CD4-positive, alpha-beta memory T cell (primary cell): ENCODE results near the gene PRKCD. TPM values are rescaled to one million over a fixed set of nuclear protein-coding genes. Genes with fewer than 3 reads are reported as not detected.

ENCODE experiments used
- CTCF ChIA-PET: fragments of 350-600 bp; sonication (Branson Sonifier 250); formaldehyde crosslinking; loops from one replicate; lab custom pipeline; 2021; ENCODE audit warnings: inconsistent platforms; ENCODE audit not compliant: partially characterized antibody; lab: Charles Lee
- POLR2A ChIA-PET: fragments of 350-600 bp; sonication (Branson Sonifier 250); formaldehyde crosslinking; loops from one replicate; lab custom pipeline; 2021; ENCODE audit not compliant: partially characterized antibody; lab: Charles Lee
- DNase-seq, 5 donors: peaks; one replicate each; pipeline versions ENCODE4 v3.0.0 to v3.0.0-alpha.2; 2020 to 2022; ENCODE audit warnings: mixed read lengths in 1 of 5
- H3K27ac ChIP-seq: one replicate; pipeline ENCODE4 v1.7.0; 2013; ENCODE audit warnings: low read depth, low read length
- H3K27me3 ChIP-seq: 2 replicates; pipeline ENCODE4 v1.7.0; 2013; ENCODE audit warnings: mild to moderate bottlenecking, low read length, moderate library complexity; ENCODE audit not compliant: insufficient read depth
- H3K36me3 ChIP-seq: 2 replicates; pipeline ENCODE4 v1.7.0; 2013; ENCODE audit warnings: mild to moderate bottlenecking, low read length, moderate library complexity; ENCODE audit not compliant: insufficient read depth
- H3K4me1 ChIP-seq: 2 replicates; pipeline ENCODE4 v1.7.0; 2013; ENCODE audit warnings: mild to moderate bottlenecking, low read length, moderate library complexity; ENCODE audit not compliant: insufficient read depth
- H3K4me3 ChIP-seq, 2 donors: one replicate each; pipeline ENCODE4 v1.7.0; 2013; ENCODE audit warnings: low read length in 2 of 2, mild to moderate bottlenecking in 1 of 2
- H3K9me3 ChIP-seq, 2 donors: one replicate each; pipeline ENCODE4 v1.7.0; 2013; ENCODE audit warnings: low read length in 2 of 2, control low read depth in 1 of 2; ENCODE audit not compliant: control insufficient read depth in 1 of 2
- H3K27ac Mint-ChIP-seq, 7 donors: one replicate each; pipeline ENCODE4 v1.8.0; 2020 to 2021; ENCODE audit warnings: mixed read lengths in 7 of 7, mild to moderate bottlenecking in 6 of 7, inconsistent platforms in 3 of 7, moderate library complexity in 3 of 7
- H3K27me3 Mint-ChIP-seq, 2 donors: one replicate each; pipeline ENCODE4 v1.8.0; 2020 to 2021; ENCODE audit warnings: mixed read lengths in 2 of 2
- H3K36me3 Mint-ChIP-seq, 2 donors: one replicate each; pipeline ENCODE4 v1.8.0; 2020 to 2021; ENCODE audit warnings: mixed read lengths in 2 of 2, inconsistent platforms in 1 of 2, mild to moderate bottlenecking in 1 of 2
- H3K4me1 Mint-ChIP-seq, 4 donors: one replicate each; pipeline ENCODE4 v1.8.0; 2020 to 2021; ENCODE audit warnings: mixed read lengths in 4 of 4, mild to moderate bottlenecking in 1 of 4
- H3K4me3 Mint-ChIP-seq, 8 donors: one replicate each; pipeline ENCODE4 v1.8.0; 2020 to 2021; ENCODE audit warnings: mixed read lengths in 8 of 8, mild to moderate bottlenecking in 7 of 8, moderate library complexity in 6 of 8, inconsistent platforms in 3 of 8
- H3K9me3 Mint-ChIP-seq, 8 donors: one replicate each; pipeline ENCODE4 v1.8.0; 2020 to 2021; ENCODE audit warnings: mixed read lengths in 8 of 8, mild to moderate bottlenecking in 5 of 8, inconsistent platforms in 3 of 8, moderate library complexity in 1 of 8
- intact Hi-C: fragments of 100-400 bp; cut with micrococcal nuclease; formaldehyde crosslinking; loops from one replicate; pipeline ENCODE4 v1.15.1; 2023
- polyA plus RNA-seq, 2 donors: library from polyadenylated mRNA; unstranded; fragments of 300-500 nt; fragmentation: Illumina TruSeq; gene quantifications; one replicate each; pipeline ENCODE4 v1.2.3, GENCODE V29; 2021
- total RNA-seq, 2 experiments: library from RNA; stranded (reverse); gene quantifications; one replicate each; pipeline ENCODE4 v1.2.3, GENCODE V29; 2021

Gene PRKCD
- total and polyA plus RNA-seq, 4 experiments from 2014 or later: 6.6 to 26.4 (median 16.1) TPM

GRCh38 chr3:53192608-53193007, 31.6 kb downstream of the PRKCD start:
- Mint-ChIP-seq H3K4me3 (no peak overlapping the region), H3K27me3 (no peaks in the 10 kb centered on the region), H3K4me1 (peaks cover 2 to 9% (median 6%) of the 10 kb centered on the region in 4 donors), H3K27ac (peak overlapping the region in 5 of 7 donors; percentile 4 to 64 (median 36)), H3K9me3 (peaks cover 0 to 3% (median 0%) of the 10 kb centered on the region in 8 donors), H3K36me3 (peaks cover 10 to 28% of the 10 kb centered on the region in 2 donors)
- intact Hi-C loops: no loop called here
- H3K27me3 ChIP-seq: no peaks in the 10 kb centered on the region
- DNase-seq: no peak
- peaks cover 8% of the 10 kb centered on the region for H3K4me1 ChIP-seq
- peaks cover 12% of the 10 kb centered on the region for H3K36me3 ChIP-seq
- ChIA-PET POLR2A (no interaction called here), CTCF (interaction anchor here (0.8 to 1.9 kb wide), 8 partner anchors 12 to 82 kb away, joined by 3 to 12 read pairs (median 4); no protein-coding TSS in a partner anchor)
- no peak overlapping the region for H3K4me3 ChIP-seq
- no peak overlapping the region for H3K27ac ChIP-seq
- H3K9me3 ChIP-seq: no peaks in the 10 kb centered on the region

- Mint-ChIP-seq H3K4me3 (no peak overlapping the region), H3K27ac (no peak overlapping the region), H3K36me3 (peaks cover 8 to 21% of the 10 kb centered on the region in 2 donors), H3K4me1 (peaks cover 2 to 9% (median 6%) of the 10 kb centered on the region in 4 donors), H3K9me3 (peaks cover 0 to 3% (median 0%) of the 10 kb centered on the region in 8 donors), H3K27me3 (no peaks in the 10 kb centered on the region)
- Histone ChIP-seq H3K9me3 (no peaks in the 10 kb centered on the region), H3K4me3 (no peak overlapping the region), H3K27ac (no peak overlapping the region), H3K27me3 (no peaks in the 10 kb centered on the region), H3K4me1 (peaks cover 8% of the 10 kb centered on the region), H3K36me3 (peaks cover 7% of the 10 kb centered on the region)
- ChIA-PET CTCF (interaction anchor here (1.3 to 10.1 kb wide), 5 partner anchors 49 to 83 kb away, joined by 4 to 254 read pairs (median 8); no protein-coding TSS in a partner anchor), POLR2A (no interaction called here)
- intact Hi-C loops: no loop called here
- no peak for DNase-seq
These were observed 32.6 kb downstream of the PRKCD start for GRCh38 chr3:53193466-53194209.

- ChIA-PET CTCF (interaction anchor here (0.7 to 10.1 kb wide), 9 partner anchors 11 to 342 kb away, joined by 3 to 254 read pairs (median 3); no protein-coding TSS in a partner anchor), POLR2A (interaction anchor here (0.9 to 2.2 kb wide), 3 partner anchors 53 to 63 kb away, joined by 4 to 8 read pairs (median 4); no protein-coding TSS in a partner anchor)
- Mint-ChIP-seq H3K27ac (no peak overlapping the region), H3K4me3 (no peak overlapping the region), H3K4me1 (peaks cover 2 to 9% (median 6%) of the 10 kb centered on the region in 4 donors), H3K9me3 (peaks cover 0 to 3% (median 0%) of the 10 kb centered on the region in 8 donors), H3K36me3 (peaks cover 8 to 18% of the 10 kb centered on the region in 2 donors), H3K27me3 (no peaks in the 10 kb centered on the region)
- Histone ChIP-seq H3K36me3 (peaks cover 5% of the 10 kb centered on the region), H3K27me3 (no peaks in the 10 kb centered on the region), H3K9me3 (no peaks in the 10 kb centered on the region), H3K4me3 (no peak overlapping the region), H3K27ac (no peak overlapping the region), H3K4me1 (peaks cover 8% of the 10 kb centered on the region)
- intact Hi-C loops: loop anchor here (5.0 kb wide), 1 partner anchor 32 kb away; the partner anchor contains the start of gene PRKCD
- no peak for DNase-seq
These were observed 33.4 kb downstream of the PRKCD start for GRCh38 chr3:53194210-53195065.

DNA sequence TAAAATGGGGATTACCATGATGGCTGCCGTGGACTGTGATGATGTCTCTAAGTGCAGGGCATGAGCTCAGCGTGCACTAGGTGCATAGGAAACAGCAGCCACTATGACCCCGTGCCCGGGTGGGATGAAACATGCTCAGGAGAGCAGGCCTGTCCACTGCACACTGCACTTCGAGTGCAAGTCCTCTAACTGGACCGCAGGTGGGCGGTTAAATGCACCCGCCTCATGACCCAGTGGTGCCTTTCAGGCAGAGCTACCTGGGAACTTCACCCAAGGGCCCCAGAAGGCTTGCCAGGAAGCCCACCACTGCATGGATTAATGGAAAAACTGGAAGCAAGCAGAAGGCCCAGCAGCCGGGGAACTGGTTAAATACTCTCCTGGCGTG, 34.0 kb downstream of the PRKCD start:
- DNase-seq: no peak
- no peak overlapping the region for H3K4me3 Mint-ChIP-seq
- ChIA-PET CTCF (interaction anchor here (0.7 to 10.1 kb wide), 13 partner anchors 10 to 343 kb away, joined by 3 to 254 read pairs (median 4); no protein-coding TSS in a partner anchor), POLR2A (interaction anchor here (0.9 to 2.2 kb wide), 3 partner anchors 54 to 64 kb away, joined by 4 to 8 read pairs (median 4); no protein-coding TSS in a partner anchor)
- Histone ChIP-seq H3K27me3 (no peaks in the 10 kb centered on the region), H3K4me1 (peaks cover 8% of the 10 kb centered on the region), H3K36me3 (peaks cover 3% of the 10 kb centered on the region), H3K4me3 (no peak overlapping the region), H3K9me3 (no peaks in the 10 kb centered on the region), H3K27ac (no peak overlapping the region)
- peaks cover 0 to 3% (median 0%) of the 10 kb centered on the region in 8 donors for H3K9me3 Mint-ChIP-seq
- peaks cover 2 to 9% (median 6%) of the 10 kb centered on the region in 4 donors for H3K4me1 Mint-ChIP-seq
- H3K27ac Mint-ChIP-seq: peak overlapping the region in 2 of 7 donors; percentile 17 to 73
- intact Hi-C loops: loop anchor here (5.0 kb wide), 1 partner anchor 33 kb away; the partner anchor contains the start of gene PRKCD
- peaks cover 8 to 13% of the 10 kb centered on the region in 2 donors for H3K36me3 Mint-ChIP-seq
- peaks cover 0 to 3% of the 10 kb centered on the region in 2 donors for H3K27me3 Mint-ChIP-seq

GRCh38 chr3:53195602-53196574, 34.9 kb downstream of the PRKCD start:
- Histone ChIP-seq H3K36me3 (no peaks in the 10 kb centered on the region), H3K9me3 (no peaks in the 10 kb centered on the region), H3K4me1 (peaks cover 8% of the 10 kb centered on the region), H3K27me3 (no peaks in the 10 kb centered on the region), H3K27ac (no peak overlapping the region), H3K4me3 (no peak overlapping the region)
- intact Hi-C loops: loop anchor here (1.0 to 5.0 kb wide), 3 partner anchors 34 to 82 kb away; partner anchors contain the start of gene PRKCD
- peaks cover 2 to 9% (median 6%) of the 10 kb centered on the region in 4 donors for H3K4me1 Mint-ChIP-seq
- H3K27me3 Mint-ChIP-seq: peaks cover 0 to 5% of the 10 kb centered on the region in 2 donors
- DNase-seq: peak; percentile 43 to 63 (median 49)
- CTCF ChIA-PET: interaction anchor here (0.7 to 10.1 kb wide), 25 partner anchors 9 to 457 kb away, joined by 3 to 254 read pairs (median 4); partner anchors contain the start of gene PRKCD
- peaks cover 4 to 6% of the 10 kb centered on the region in 2 donors for H3K36me3 Mint-ChIP-seq
- peak overlapping the region in 1 of 8 donors; percentile 18 for H3K4me3 Mint-ChIP-seq
- H3K27ac Mint-ChIP-seq: peak overlapping the region in 2 of 7 donors; percentile 53 to 73
- POLR2A ChIA-PET: interaction anchor here (0.9 to 2.2 kb wide), 5 partner anchors 55 to 87 kb away, joined by 3 to 8 read pairs (median 4); no protein-coding TSS in a partner anchor
- H3K9me3 Mint-ChIP-seq: no peaks in the 10 kb centered on the region
